NCI-H2029 treated with DMSO at 0.1 percent for 48 hours (cell line): Measurements from ENCODE around the gene GALNS.
"Not testable (repeated sequence)": the region's sequence is repeated elsewhere in the genome, so short reads cannot be mapped to it uniquely, and the experiment has no call there.

ENCODE experiments used
- DNase-seq: peaks from one replicate; lab custom pipeline; 2025; lab: John Stamatoyannopoulos, UW

The GALNS gene

DNA sequence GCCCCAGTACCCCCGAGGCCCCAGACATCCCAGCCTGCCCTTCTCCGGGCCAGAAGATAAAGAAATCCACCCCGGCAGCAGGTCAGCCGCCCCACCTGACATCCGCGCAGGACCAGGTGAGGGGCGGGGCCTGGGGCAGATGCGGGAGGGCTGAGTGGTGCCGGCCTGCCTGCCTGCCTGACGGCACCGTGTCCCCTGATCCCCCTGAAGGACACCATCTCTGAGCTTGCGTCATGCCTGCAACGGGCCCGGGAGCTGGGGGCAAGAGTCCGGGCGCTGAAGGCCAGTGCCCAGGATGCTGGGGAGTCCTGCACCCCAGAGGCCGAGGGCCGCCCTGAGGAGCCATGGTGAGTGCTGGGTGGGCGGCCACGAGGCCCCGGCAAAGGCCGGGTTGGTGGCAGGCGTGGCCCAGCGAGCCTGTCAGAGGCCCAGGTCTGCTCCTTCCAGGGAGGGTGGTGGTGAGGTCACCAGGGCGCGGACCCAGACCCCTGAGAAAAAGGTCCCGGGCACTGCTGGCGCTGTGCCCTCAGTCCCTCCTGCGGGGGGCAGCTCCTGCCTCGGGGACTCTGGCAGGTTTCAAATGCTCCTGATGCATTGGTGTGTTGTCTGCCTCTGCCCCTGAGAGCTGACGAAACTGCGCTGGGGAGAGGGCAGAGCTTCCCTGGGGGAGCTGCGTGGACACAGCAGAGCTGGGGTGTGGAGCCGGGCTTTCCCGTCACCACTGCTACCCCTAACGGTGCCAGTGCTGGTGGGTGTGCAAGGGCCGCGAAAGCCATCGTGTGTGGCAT lies 52.0 kb downstream of the GALNS start:
- DNase-seq: no peak

DNA sequence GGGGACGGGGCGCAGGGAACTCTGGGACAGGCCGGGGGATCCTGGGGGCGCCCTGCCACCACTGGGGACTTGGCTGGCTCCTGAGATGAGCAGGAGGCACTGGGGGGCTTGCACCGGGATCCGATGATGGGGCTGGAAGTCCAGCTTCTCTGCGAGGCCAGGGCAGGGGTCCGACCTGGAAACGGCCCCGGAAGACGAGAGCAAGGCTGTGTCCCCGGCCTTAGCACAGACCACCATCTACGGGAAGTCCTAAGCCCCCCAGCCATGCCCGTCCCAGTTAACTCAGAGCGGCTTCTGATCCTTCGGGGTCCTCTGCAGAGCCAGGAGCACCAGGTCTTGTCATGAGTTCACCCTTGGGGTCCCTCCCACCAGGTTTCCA lies 52.6 kb downstream of the GALNS start:
- no peak for DNase-seq

GRCh38 chr16:88803264-88803987 lies 53.3 kb downstream of the GALNS start, which contains the start of gene CDT1:
Gene CDT1, plus strand, starts transcription at chr16:88803789. Its CDS starts 43 bp downstream, at chr16:88803832.
- no peak for DNase-seq

DNA sequence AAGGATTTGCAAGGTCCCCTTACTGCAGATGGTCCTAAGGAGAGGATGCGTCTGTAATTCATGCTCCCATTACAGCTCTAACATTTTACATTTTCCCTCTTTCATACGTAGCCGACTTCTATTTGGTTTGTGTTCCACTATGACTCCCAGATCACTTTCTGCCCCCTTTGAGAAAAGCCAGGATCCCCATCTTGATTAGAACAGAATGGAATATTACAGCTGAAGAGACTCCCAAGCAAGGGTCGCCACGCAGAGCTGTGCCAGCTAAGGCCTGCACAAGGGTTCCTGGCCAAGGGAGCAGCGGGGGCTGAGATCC lies 56.5 kb downstream of the GALNS start:
- no peak for DNase-seq

DNA sequence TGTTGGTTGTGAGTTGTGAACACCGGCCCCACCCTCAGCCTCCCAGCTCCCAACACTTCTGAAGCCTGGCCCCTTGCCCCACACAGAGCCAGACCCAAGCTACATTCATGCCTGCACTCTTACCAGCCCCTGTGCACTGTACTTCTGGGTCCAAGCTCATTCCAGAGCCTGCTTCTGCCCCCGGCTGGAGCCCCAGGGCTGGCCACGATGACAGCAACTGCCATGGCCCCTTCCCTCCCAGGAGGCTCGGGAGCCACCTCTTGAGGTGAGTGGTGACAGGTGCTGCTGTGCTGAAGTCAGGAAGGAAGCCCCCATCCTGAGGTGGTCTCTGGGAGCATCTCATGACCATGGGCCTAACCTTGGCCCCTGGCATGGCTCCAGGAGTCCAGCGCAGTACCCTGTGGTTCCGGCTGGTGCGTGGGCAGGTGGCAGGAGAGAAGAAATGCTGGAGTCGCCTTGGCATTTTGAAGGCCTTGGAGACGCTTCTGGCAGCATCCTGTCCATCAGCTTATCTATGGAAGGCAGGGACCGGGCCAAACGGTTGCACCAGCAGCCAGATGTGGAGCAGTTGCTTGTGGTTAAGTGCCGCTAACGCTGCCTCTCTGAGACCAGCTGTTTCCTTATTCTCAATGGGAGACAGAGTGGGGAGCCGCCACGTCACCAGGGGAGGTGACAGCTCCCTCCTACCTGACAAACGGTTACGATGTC lies 57.0 kb downstream of the GALNS start:
- no peak for DNase-seq

- DNase-seq: no peak
Observed at GRCh38 chr16:88798772-88799455, 57.8 kb downstream of the GALNS start.

GRCh38 chr16:88798073-88798472 lies 58.7 kb downstream of the GALNS start:
- DNase-seq: no peak

- DNase-seq: no peak
Observed at GRCh38 chr16:88796278-88796677, 60.5 kb downstream of the GALNS start.

DNA sequence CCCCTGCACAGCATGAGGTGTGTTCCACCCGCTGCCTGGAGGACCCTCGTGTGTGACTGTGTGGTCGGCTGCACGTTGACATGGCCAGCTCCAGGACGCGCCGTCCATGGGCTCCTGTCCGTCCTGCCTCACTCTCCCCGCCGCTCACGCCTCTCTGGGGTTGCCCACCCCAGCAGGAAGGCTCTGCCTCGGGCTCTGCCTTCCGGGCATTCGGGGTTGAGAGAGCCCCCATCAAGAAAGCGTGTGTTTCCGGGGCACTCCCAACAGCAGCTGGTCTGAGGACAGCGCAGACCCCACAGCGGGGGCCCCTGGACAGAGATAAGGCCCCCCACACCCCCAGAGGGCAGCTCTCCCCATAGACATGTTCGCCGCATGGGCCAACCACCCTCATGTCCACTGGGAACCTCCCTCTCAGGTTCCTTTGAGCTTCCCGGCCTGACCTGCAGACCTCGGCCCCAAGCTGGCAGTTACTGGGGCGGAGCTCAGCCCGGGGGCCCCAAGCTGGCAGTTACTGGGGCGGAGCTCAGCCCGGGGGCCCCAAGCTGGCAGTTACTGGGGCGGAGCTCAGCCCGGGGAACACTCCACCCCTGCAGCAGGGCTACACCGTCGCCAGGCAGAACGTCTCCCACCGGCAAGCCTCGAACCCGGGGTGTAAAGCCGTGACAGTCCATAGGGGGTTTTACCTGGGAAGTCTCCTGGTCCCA lies 63.3 kb downstream of the GALNS start:
- no peak for DNase-seq

GRCh38 chr16:88792668-88793250 lies 64.0 kb downstream of the GALNS start:
- DNase-seq: no peak

GRCh38 chr16:88792078-88792550 lies 64.6 kb downstream of the GALNS start:
- no peak for DNase-seq

DNA sequence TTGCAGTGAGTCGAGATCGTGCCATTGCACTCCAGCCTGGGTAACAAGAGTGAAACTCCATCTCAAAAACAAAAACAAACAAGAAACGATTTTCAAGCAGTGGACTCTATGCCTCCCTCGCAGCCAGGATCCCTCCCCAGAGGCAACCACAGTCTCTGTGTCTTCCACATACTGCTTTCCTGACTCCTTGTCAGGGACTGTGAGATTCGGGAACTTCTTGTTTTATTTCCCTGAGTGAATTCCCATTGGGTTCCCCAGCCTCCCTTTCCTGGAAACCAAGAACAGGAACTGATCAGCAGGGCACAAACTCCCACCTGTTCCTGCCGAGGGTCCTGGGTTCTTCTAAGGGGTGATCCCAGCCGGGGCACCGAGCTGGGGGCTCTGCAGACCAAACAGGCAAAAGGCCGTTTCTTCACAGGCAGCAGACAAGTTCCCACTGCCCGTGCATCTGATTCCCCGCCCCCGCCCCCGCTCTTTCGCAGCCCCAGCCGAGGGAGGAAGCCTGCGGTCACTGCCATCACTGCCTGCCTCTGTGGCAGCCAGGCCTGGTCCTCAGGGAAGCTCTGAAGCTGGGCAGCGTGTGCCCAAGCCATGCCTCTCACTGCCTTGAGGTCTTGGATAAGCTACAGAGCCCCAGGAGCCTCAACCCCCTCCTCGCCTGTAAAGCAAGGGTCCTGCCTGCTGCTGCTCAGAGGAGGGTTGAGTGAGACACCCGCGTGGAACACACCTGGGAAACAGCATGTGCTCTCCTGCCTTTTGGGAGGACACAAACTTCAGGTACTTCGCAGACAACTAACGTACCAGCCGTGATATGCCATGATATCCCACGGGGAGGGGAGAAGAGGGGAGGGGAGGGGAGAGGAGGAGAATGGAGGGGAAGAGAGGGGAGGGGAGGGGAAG lies 66.2 kb downstream of the GALNS start:
- DNase-seq: no peak

GRCh38 chr16:88789594-88789993 lies 67.2 kb downstream of the GALNS start:
- no peak for DNase-seq

DNA sequence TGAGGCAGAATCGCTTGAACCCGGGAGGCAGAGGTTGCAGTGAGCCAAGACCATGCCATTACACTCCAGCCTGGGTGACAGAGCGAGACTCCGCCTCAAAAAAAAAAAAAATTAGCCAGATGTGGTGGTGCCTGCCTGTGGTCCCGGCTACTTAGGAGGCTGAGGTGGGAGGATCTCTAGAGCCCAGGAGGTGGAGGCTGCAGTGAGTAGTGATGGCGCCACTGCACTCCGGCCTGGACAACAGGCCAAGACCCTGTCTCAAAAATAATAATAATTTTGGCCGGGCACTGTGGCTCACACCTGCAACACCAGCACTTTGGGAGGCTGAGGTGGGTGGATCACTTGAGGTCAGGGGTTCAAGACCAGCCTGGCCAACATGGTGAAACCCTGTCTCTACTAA lies 68.0 kb downstream of the GALNS start:
- DNase-seq: not testable (repeated sequence)

DNA sequence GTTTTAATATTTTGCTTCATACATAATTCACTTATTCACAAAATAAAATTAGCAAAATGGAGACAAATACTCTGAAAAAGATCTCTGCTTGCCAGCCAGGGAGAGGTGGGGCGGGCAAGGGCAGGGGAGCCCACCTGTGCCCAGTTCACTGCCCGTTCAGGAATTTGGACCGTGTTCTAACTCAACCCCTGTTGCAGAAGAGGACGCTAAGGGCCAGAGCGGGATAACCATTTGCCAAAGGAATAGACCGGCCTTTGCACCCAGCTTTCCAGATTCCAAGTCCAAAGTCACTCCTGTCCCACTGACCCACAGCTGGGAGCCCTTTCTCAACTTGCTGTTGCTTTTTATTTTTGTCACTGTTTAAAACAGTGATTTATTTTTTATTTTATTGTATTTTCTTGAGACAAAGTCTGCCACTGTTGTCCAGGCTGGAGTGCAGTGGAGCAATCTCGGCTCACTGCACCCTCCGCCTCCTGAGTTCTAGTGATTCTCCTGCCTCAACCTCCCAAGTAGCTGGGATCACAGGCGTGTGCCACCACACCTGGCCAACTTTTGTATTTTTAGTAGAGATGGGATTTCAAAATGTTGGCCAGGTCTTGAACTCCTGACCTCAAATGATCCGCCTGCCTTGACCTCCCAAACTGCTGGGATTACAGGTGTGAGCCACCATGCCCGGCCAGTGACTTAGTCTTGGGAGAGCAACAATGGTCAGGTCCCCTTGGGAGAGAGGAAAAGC lies 69.0 kb downstream of the GALNS start:
- no peak for DNase-seq

- DNase-seq: no peak
Observed at GRCh38 chr16:88785106-88785924, 71.4 kb downstream of the GALNS start, which contains the start of gene PIEZO1. Gene PIEZO1, minus strand, starts transcription at chr16:88785220. Its CDS starts 256 bp downstream, at chr16:88784964.

- no peak for DNase-seq
Observed at GRCh38 chr16:88784856-88785105, 72.0 kb downstream of the GALNS start.

- DNase-seq: no peak
Observed at GRCh38 chr16:88784074-88784855, 72.5 kb downstream of the GALNS start.
